LHCN-M2 (cell line): ENCODE measurements around the gene GDPD4. TPM values are rescaled to one million over a fixed set of nuclear protein-coding genes. Genes with fewer than 3 reads are reported as not detected.

Source experiments
- DNase-seq: peaks from one replicate; pipeline ENCODE4 v3.0.0-alpha.2; 2012; ENCODE audit warnings: low read depth
- total RNA-seq: library from RNA; depleted of rRNA; stranded (reverse); fragments of >200 nt; gene quantifications from 2 replicates; pipeline ENCODE4 v1.2.3, GENCODE V29; 2014

The GDPD4 gene
- total RNA-seq, 1 experiment from 2014 or later, result not detected

DNA sequence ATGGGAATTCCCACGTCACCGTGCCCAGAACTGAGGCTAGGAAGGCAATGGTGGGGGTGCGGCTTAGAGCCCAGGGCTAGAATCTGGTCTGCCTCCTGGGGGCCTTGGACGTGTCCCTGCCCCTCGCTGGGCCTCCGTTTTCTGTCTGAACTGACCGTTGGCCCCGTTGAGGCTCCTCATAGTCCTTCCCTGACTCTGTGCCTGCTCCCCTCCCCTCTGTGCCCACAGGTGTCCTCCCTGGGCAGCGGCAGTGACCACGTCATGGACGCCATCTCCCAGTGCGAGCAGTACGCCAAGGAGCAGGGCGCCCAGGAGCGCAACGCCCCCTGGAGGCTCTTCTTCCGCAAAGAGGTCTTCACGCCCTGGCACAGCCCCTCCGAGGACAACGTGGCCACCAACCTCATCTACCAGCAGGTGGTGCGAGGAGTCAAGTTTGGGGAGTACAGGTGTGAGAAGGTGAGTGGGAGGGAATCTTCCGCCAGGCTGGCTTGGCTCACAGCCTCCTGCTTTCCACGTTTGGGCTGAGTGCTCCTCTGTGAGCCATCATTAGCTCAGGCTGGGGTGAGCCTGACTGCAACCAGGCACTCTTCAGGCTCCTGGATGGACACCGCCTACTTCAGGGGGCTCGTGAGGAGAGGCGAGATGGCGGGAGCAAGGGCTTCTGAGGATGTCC is 109.5 kb downstream of the GDPD4 start:
- DNase-seq, result no peak

- DNase-seq, result no peak
Observed at GRCh38 chr11:77191429-77191822, 110.1 kb downstream of the GDPD4 start.

GRCh38 chr11:77190331-77191075 is 111.0 kb downstream of the GDPD4 start:
- DNase-seq, result no peak

DNA sequence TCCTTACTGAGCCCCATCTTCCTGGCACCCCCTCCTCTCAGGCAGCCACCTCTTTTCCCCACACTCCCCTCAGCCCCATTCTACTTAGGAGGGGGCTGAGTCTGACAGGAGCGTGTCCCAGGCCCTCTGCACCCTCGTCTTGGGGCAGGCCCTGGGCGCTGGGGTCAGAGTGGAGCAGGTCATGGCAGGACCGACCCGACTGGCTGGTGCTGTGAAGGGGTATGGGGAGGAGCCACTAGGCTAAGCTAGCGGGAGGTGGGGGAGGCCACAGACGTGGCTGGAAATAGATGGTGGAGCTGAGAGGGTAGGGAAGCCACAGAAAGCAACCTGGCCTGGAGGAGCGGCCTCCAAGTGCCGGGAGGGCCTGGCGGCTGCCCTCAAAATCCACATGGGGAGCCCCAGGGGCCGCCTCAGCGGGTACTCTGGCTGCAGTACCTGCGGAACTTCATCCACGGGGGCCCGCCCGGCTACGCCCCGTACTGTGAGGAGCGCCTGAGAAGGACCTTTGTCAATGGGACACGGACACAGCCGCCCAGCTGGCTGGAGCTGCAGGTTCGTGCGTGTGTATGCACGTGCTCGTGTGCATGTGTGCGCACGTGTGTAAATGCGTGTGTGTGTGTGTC is 111.8 kb downstream of the GDPD4 start:
- DNase-seq, result no peak

- no peak for DNase-seq
Observed at GRCh38 chr11:77188633-77189491, 112.6 kb downstream of the GDPD4 start.

- peak; percentile 66 for DNase-seq
Observed at GRCh38 chr11:77187776-77188632, 113.5 kb downstream of the GDPD4 start.

DNA sequence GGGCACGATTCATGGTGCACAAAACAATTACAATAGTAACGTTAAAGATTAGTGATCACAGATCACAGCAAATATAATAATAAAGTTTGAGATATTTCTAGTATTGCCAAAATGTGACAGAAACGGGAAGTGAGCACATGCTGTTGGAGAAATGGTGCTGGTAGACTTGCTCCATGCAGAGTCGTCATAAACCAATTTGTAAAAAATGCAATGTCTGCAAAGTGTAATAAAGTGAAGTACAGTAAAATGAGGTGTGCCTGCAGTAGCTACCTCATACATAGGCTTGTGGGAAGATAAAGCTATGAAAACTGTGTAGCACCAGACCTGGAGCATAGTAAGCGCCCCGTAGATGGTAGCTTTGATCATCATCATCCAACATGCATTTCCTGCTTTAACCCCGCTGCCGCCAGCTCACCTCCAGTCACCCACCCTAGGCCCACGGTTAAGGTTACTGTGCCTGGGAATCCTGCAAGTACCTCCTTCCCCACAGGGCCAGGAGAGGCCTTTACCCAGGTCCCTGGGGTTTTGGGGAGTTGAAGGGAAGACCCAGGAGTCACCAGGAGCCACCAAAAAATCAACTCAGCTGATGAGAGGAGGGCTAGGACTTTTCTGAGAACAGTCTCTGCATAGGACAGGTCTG is 114.3 kb downstream of the GDPD4 start:
- DNase-seq, result no peak

GRCh38 chr11:77186302-77186701 is 115.2 kb downstream of the GDPD4 start:
- no peak for DNase-seq

GRCh38 chr11:77184136-77184860 is 117.2 kb downstream of the GDPD4 start:
- DNase-seq, result no peak

DNA sequence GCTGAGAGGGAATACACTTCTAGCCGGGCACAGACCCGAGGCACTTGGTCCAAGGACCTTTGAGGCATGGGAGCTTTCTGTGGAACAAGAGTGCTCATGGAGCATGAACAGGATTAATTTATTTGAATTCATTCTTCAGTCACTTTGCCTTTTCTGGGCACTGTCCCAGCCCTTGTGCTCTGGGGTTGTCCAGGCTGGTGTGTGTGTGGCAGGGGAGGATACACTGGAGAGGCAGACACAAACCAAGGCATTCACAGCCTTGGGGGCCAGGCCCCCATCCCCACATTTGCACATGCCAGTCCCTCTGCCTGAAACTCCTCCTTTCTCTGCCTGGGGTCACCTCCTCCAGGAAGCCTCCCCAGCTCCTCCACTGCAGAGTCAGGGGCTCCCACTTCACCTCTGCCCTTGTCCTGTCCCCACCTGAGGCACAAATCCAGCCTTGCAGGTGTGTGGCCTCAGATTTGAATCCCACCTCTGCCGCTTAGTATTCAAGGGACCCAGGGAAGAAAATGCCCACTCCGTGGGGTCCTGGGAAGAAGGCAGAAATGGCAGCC is 118.0 kb downstream of the GDPD4 start:
- no peak for DNase-seq

- DNase-seq, result no peak
Observed at GRCh38 chr11:77182542-77183430, 118.7 kb downstream of the GDPD4 start.

GRCh38 chr11:77181799-77182541 is 119.5 kb downstream of the GDPD4 start:
- no peak for DNase-seq

DNA sequence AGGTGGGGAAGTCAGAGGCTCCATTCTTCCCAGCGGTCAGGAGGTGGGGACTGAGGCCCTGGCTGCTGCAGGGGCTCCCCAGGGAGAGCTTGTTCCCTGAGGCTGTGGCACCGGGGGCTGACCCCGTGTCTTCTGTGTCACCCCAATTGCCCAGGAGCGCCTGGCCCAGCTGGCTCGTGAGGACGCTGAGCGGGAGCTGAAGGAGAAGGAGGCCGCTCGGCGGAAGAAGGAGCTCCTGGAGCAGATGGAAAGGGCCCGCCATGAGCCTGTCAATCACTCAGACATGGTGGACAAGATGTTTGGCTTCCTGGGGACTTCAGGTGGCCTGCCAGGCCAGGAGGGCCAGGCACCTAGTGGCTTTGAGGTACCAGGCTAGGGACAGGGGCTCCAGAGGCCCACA is 120.3 kb downstream of the GDPD4 start:
- DNase-seq, result no peak

GRCh38 chr11:77180346-77180745 is 121.1 kb downstream of the GDPD4 start:
- DNase-seq, result no peak

GRCh38 chr11:77179681-77180080 is 121.8 kb downstream of the GDPD4 start:
- no peak for DNase-seq

DNA sequence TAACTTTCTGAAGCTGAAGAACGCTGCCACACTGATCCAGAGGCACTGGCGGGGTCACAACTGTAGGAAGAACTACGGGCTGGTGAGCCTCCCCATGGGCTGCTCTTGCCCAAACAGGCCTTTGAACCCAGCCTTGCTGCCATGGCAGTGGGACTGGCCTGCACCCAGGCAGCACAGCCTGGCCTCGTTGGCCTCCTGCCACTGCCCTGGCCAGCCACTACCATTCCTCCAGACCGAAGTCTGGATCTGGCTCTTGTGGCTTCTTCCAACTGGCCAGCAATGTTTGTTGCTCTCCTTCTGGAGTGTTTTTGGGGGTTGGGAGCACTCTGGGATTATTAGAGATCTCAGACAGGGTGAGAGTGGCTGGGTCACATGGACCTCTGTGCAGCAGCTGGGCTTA is 122.4 kb downstream of the GDPD4 start:
- no peak for DNase-seq

DNA sequence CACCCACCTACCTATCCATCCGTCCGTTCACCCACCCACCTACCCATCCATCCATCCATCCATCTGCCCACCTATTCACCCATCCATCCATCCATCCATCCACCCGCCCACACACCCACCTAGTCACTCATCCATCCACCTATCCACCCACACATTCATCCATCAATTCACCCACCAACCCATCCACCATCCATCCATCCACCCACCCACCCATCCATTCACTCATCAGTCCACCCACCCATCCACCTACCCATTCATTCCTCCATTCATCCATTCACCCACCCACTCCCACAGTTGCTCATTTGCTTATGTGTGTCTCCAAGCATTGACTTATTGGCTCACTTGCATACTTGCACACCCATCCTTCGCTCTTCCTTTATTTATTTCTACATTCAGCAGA is 123.3 kb downstream of the GDPD4 start:
- DNase-seq, result no peak

DNA sequence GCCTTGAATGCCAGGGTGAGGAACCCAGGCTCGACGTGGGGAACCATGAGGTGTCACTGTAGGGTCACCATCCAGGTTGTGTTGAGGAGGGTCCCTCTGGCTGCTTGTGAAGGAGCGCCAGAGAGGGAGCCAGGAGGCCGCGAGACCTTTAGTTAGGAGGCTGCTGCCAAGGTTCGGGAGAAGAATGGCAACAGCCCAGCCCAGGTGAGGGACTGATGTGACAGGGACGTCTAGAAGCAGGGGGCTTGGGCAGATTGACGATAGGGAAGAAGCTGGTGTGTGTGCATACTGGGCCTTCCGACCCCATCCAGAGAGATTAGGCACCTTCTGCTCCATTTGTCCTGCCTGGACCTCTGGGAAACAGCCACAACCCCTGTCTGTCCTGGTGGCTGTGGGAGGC is 124.5 kb downstream of the GDPD4 start:
- DNase-seq, result no peak
